ENCODE results near the gene MT1B. TPM values are rescaled to one million over a fixed set of nuclear protein-coding genes. Genes with fewer than 3 reads are reported as not detected.

Gene MT1B
- total RNA-seq = not detected in 2 replicates

DNA sequence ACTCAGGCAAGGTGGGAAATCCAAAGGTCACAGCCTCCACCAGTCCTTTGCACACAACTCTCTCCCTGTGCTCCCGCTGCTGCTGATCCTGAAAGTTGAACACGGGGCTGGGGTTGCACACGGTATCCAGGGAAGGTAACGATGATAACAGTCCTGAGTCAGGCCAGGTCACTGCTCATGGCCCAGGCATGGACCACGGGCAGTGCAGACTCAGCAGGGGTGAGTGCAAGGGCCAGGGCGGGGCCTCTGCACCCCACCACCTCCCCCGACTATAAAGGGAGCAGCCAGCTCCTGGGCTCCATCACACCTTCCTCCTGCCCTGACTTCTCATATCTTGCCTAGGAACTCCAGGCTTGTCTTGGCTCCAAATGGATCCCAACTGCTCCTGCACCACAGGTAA, at the start of gene MT1B:
Gene MT1B (plus strand): TSS at position 301 of the 400 bp plus-strand sequence. CDS start 68 bp downstream, at position 369.

GRCh38 chr16:56608043-56608875, 43.4 kb upstream of the MT1B start, which contains the start of gene MT2A:
MT2A (plus strand) TSS chr16:56608584; CDS start chr16:56608656, 72 bp downstream.

GRCh38 chr16:56625140-56625942, 26.3 kb upstream of the MT1B start, which contains the start of gene MT1E:
MT1E (plus strand) TSS chr16:56625781; CDS start chr16:56625852, 71 bp downstream.

DNA sequence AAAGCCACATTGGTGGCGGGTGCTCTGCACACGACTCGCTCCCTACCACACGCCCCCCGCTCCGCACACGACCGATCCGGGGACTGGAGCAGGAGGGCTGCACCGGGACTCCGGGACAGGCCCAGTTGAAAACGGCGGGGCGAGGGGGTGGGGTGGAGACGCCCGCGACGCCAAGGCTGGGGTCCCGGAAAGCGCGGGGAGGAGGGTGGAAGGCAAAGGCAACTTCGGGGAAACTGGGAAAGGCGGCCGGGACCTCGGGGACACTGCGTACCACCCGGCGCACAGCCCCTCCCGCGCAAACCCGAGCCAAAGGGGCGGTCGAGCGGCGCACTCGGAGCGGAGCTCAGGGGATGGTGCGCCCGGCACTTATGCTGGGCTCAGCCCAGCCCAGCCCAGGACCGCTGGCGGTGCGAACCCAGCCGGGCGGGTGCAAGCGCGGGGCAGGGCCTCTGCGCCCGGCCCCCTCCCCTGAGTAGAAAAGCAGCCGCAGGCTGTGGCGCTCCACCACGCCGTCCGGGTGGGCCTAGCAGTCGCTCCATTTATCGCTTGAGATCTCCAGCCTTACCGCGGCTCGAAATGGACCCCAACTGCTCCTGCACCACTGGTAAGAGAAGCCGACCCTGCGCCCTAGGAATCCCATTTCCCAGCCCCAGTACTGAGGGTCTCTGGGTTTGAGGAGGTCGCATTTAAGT, 19.4 kb upstream of the MT1B start, which contains the start of gene MT1M:
Gene MT1M (plus strand): TSS at position 504 of the 692 bp plus-strand sequence. CDS start 73 bp downstream, at position 577.

DNA sequence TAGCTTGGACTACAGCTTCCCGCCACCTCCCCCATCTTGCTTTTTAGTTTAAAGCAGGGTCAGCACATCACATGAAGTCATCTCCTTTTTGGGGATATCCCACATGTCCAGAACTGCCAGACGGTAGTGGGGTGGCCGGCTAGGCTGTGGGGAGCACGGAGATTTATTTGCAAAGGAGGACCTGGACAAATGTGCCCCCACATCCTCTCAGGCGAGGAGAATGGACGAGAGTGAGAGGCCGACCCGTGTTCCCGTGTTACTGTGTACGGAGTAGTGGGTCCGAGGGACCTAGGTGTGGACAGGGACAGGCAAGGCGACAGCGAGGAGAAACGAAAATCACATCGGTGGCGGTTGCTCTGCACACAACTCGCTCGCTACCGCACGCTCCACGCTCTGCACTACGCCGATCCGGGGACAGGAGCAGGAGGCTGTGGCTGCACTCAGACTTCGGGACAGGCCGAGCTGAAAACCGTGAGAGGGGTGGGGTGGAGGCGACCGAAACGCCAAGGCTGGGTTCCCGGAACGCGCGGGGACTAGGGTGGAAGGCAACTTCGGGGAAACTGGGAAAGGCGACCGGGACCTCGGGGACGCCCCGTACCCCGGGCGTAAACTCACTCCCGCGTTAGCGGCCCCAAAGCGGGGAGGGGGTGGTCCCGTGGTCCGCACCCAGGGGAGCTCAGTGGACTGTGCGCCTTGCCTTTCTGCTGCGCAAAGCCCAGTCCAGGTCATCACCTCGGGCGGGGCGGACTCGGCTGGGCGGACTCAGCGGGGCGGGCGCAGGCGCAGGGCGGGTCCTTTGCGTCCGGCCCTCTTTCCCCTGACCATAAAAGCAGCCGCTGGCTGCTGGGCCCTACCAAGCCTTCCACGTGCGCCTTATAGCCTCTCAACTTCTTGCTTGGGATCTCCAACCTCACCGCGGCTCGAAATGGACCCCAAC, 13.6 kb upstream of the MT1B start, which contains the start of gene MT1A:
Gene MT1A (plus strand): TSS at position 853 of the 937 bp plus-strand sequence. CDS start 73 bp downstream, at position 926.

DNA sequence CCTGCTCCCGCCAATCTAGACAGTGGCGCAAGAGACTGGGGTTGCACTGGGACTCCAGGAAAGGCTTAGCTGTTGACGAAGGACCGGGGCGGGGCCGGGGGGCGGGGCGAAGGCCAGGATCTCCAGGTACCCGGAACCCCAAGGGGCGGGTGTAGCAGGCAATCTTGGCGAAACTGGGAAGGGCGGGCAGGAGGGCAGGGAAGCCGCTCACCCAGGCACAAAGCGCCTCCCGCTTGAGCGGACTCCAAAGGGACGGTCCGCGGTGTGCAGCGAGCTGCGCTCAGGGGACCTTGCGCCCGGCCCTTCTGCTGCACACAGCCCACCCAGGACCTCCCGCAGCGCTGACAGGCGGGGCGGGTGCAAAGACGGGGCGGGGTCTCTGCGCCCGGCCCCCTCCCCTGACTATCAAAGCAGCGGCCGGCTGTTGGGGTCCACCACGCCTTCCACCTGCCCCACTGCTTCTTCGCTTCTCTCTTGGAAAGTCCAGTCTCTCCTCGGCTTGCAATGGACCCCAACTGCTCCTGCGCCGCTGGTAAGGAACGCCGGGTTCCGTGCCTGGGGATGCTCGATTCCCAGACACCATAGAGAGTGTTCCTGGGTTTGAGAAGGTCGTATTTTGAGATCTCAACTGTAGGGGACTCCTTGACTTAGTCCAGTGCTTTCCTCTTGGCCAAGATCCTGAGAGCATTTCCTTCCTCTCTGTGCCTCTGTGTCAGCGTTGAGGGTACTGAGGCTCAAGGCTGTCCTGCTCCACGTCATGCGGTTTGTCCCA, 6.1 kb downstream of the MT1B start, which contains the start of gene MT1F:
Gene MT1F (plus strand): TSS at position 405 of the 772 bp plus-strand sequence. CDS start 100 bp downstream, at position 505.

GRCh38 chr16:56667581-56668571, 16.2 kb downstream of the MT1B start, which contains the start of gene MT1G:
MT1G (minus strand) TSS chr16:56668065; CDS start chr16:56667993, 72 bp downstream.

DNA sequence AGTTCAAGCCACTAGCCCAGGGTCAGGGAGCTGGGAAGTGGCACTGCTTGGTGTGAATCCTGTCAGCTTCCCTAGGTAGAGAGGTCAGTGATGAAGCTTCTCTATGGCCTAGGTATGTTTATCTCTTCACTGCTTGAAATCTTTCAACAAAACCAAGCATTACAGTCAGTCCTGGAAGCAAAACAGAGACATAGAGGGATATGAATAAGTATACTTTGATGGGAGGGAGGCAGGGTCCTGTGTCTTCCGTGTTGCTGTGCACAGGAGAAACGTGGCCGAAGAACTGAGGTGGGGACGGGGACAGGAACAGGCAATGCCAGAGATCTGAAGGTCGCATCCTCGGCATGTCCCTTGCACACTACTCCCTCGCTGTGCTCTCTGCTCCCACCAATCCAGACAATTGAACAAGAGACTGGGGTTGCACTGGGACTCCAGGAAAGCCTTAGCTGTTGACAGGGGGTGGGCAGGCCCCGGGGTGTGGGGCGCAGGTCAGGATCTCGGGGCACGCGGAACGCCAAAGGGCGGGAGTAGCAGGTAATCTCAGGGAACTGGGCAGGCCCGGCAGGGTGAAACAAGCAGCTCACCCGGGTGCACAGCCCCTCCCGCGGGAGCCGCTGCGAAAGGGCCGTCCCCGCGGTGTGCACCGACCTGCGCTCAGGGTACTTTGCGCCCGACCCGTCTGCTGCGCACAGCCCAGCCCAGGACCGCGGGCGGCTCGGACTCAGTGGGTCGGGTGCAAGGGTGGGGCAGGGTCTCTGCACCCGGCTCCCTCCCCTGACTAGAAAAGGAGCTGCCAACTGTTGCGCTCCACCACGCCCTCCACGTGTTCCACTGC, 17.5 kb downstream of the MT1B start, which contains the start of gene MT1H:
Gene MT1H (plus strand): TSS at position 810 of the 835 bp plus-strand sequence. CDS start 71 bp downstream, outside the sequence.

DNA sequence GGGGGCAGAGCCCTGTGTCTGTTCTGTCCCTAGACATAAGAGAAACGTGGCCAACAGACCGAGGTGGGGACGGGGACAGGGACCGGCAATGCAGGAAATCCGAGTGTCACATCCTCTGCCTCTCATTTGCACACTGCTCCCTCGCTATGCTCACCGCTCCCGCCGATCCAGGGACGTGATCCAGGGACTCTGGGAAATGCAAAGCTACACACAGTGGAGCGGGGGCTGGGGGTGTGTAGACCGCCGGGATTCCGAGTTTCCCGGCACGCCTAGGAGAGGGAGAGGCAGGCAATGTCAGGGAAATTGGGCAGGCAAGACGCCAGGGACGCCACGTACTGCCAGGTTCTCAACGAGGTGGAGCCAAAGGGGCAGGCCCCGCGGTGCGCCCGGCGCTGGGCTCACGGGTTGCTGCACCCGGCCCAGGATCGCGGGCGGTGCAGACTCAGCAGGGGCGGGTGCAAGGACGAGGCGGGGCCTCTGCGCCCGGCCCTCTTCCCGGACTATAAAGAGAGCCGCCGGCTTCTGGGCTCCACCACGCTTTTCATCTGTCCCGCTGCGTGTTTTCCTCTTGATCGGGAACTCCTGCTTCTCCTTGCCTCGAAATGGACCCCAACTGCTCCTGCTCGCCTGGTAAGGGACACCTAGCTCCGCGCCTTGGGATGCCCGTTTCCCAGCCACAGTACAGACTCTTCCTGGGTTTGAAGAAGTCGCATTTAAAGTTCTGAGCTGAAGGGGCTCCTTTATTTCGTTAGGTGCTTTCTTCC, 30.4 kb downstream of the MT1B start, which contains the start of gene MT1X:
Gene MT1X (plus strand): TSS at position 532 of the 764 bp plus-strand sequence. CDS start 71 bp downstream, at position 603.

Other genes with a start within 250 kb of the MT1B start
- gene AMFR, start 226.3 kb upstream of the MT1B start, total RNA-seq = 110 and 122 TPM in 2 replicates
- 26.3 and 56.8 TPM in 2 replicates for gene NUDT21, start 200.6 kb upstream of the MT1B start, total RNA-seq
- gene OGFOD1, start 200.3 kb upstream of the MT1B start, total RNA-seq = 19.8 and 38.9 TPM in 2 replicates
- gene BBS2, start 131.9 kb upstream of the MT1B start, total RNA-seq = 32.9 and 64.7 TPM in 2 replicates
- gene MT4, start 86.8 kb upstream of the MT1B start, total RNA-seq = not detected in 2 replicates
- gene MT3, start 62.4 kb upstream of the MT1B start, total RNA-seq = not detected in 2 replicates
- gene MT2A, start 43.3 kb upstream of the MT1B start, total RNA-seq = 54.8 and 134 TPM in 2 replicates
- gene MT1E, start 26.1 kb upstream of the MT1B start, total RNA-seq = 113 and 154 TPM in 2 replicates
- gene MT1M, start 19.2 kb upstream of the MT1B start, total RNA-seq = 0.82 TPM in 1 of 2 replicates, not detected in the other
- gene MT1A, start 13.2 kb upstream of the MT1B start, total RNA-seq = 7.5 TPM in 1 of 2 replicates, not detected in the other
- gene MT1F, start 6.1 kb downstream of the MT1B start, total RNA-seq = 2.0 TPM in 1 of 2 replicates, not detected in the other
- 0.70 and 7.8 TPM in 2 replicates for gene MT1G, start 16.2 kb downstream of the MT1B start, total RNA-seq
- not detected in 2 replicates for gene MT1H, start 17.9 kb downstream of the MT1B start, total RNA-seq
- gene MT1X, start 30.6 kb downstream of the MT1B start, total RNA-seq = 87.8 and 526 TPM in 2 replicates
- 23.4 and 23.7 TPM in 2 replicates for gene NUP93, start 78.2 kb downstream of the MT1B start, total RNA-seq
- gene SLC12A3, start 213.3 kb downstream of the MT1B start, total RNA-seq = not detected in 2 replicates

Data from pericardium fibroblast (primary cell).